ENCODE results near the gene UBE3B. TPM values are rescaled to one million over a fixed set of nuclear protein-coding genes. Genes with fewer than 3 reads are reported as not detected.

Gene UBE3B
- total RNA-seq, 1 donor from 2014 or later = 58.1 TPM

GRCh38 chr12:109517619-109518018 lies 40.2 kb downstream of the UBE3B start:
- intact Hi-C loops (cut with micrococcal nuclease) = loop anchor here (5.0 kb wide), 1 partner anchor 260 kb away; no protein-coding TSS in a partner anchor
- ATAC-seq (peak; percentile 74), DNase-seq (no peak)

GRCh38 chr12:109518820-109519665 lies 41.6 kb downstream of the UBE3B start:
- ATAC-seq (peak; percentile 57), DNase-seq (peak; percentile 71)
- intact Hi-C loops (cut with micrococcal nuclease) = loop anchor here (5.0 kb wide), 1 partner anchor 258 kb away; no protein-coding TSS in a partner anchor

GRCh38 chr12:109519787-109520186 lies 42.4 kb downstream of the UBE3B start:
- ATAC-seq (no peak), DNase-seq (no peak)
- intact Hi-C loops (cut with micrococcal nuclease) = loop anchor here (5.0 kb wide), 1 partner anchor 258 kb away; no protein-coding TSS in a partner anchor

- DNase-seq (no peak), ATAC-seq (no peak)
- intact Hi-C loops (cut with micrococcal nuclease) = no loop called here
Observed at GRCh38 chr12:109521831-109522230, 44.4 kb downstream of the UBE3B start.

GRCh38 chr12:109523071-109523470 lies 45.6 kb downstream of the UBE3B start:
- peak; percentile 95 for ATAC-seq
- intact Hi-C loops (cut with micrococcal nuclease) = no loop called here
- peak; percentile 86 for DNase-seq

GRCh38 chr12:109523504-109523903 lies 46.1 kb downstream of the UBE3B start:
- ATAC-seq (no peak), DNase-seq (no peak)
- intact Hi-C loops (cut with micrococcal nuclease) = no loop called here

- ATAC-seq = no peak
- intact Hi-C loops (cut with micrococcal nuclease) = no loop called here
- DNase-seq = no peak
Observed at GRCh38 chr12:109524466-109525278, 47.2 kb downstream of the UBE3B start.

GRCh38 chr12:109525279-109525585 lies 47.8 kb downstream of the UBE3B start:
- ATAC-seq (no peak), DNase-seq (no peak)
- intact Hi-C loops (cut with micrococcal nuclease) = no loop called here

- intact Hi-C loops (cut with micrococcal nuclease) = no loop called here
- no peak for DNase-seq
- ATAC-seq = no peak
Observed at GRCh38 chr12:109527489-109528123, 50.2 kb downstream of the UBE3B start.

- ATAC-seq = peak; percentile 41
- DNase-seq = no peak
- intact Hi-C loops (cut with micrococcal nuclease) = no loop called here
Observed at GRCh38 chr12:109529691-109530640, 52.5 kb downstream of the UBE3B start.

- ATAC-seq = no peak
- intact Hi-C loops (cut with micrococcal nuclease) = no loop called here
- DNase-seq = no peak
Observed at GRCh38 chr12:109531411-109531810, 54.0 kb downstream of the UBE3B start.

GRCh38 chr12:109532721-109533486 lies 55.5 kb downstream of the UBE3B start:
- DNase-seq (peak; percentile 17), ATAC-seq (no peak)
- intact Hi-C loops (cut with micrococcal nuclease) = no loop called here

GRCh38 chr12:109533487-109533740 lies 56.0 kb downstream of the UBE3B start:
- ATAC-seq = no peak
- intact Hi-C loops (cut with micrococcal nuclease) = no loop called here
- no peak for DNase-seq

- no peak for DNase-seq
- ATAC-seq = no peak
- intact Hi-C loops (cut with micrococcal nuclease) = no loop called here
Observed at GRCh38 chr12:109534456-109534855, 57.0 kb downstream of the UBE3B start.

- DNase-seq (no peak), ATAC-seq (no peak)
- intact Hi-C loops (cut with micrococcal nuclease) = no loop called here
Observed at GRCh38 chr12:109535231-109535862, 57.9 kb downstream of the UBE3B start.

GRCh38 chr12:109535863-109536250 lies 58.4 kb downstream of the UBE3B start:
- no peak for DNase-seq
- no peak for ATAC-seq
- intact Hi-C loops (cut with micrococcal nuclease) = no loop called here

- no peak for DNase-seq
- intact Hi-C loops (cut with micrococcal nuclease) = no loop called here
- ATAC-seq = no peak
Observed at GRCh38 chr12:109537136-109537535, 59.7 kb downstream of the UBE3B start.
